ENCODE data around the gene NLRC4. TPM values are rescaled to one million over a fixed set of nuclear protein-coding genes. Genes with fewer than 3 reads are reported as not detected.
"Not testable (repeated sequence)": the region's sequence is repeated elsewhere in the genome, so short reads cannot be mapped to it uniquely, and the experiment has no call there.

The NLRC4 gene, protein sequence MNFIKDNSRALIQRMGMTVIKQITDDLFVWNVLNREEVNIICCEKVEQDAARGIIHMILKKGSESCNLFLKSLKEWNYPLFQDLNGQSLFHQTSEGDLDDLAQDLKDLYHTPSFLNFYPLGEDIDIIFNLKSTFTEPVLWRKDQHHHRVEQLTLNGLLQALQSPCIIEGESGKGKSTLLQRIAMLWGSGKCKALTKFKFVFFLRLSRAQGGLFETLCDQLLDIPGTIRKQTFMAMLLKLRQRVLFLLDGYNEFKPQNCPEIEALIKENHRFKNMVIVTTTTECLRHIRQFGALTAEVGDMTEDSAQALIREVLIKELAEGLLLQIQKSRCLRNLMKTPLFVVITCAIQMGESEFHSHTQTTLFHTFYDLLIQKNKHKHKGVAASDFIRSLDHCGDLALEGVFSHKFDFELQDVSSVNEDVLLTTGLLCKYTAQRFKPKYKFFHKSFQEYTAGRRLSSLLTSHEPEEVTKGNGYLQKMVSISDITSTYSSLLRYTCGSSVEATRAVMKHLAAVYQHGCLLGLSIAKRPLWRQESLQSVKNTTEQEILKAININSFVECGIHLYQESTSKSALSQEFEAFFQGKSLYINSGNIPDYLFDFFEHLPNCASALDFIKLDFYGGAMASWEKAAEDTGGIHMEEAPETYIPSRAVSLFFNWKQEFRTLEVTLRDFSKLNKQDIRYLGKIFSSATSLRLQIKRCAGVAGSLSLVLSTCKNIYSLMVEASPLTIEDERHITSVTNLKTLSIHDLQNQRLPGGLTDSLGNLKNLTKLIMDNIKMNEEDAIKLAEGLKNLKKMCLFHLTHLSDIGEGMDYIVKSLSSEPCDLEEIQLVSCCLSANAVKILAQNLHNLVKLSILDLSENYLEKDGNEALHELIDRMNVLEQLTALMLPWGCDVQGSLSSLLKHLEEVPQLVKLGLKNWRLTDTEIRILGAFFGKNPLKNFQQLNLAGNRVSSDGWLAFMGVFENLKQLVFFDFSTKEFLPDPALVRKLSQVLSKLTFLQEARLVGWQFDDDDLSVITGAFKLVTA
- total RNA-seq, result 1.7 TPM

DNA sequence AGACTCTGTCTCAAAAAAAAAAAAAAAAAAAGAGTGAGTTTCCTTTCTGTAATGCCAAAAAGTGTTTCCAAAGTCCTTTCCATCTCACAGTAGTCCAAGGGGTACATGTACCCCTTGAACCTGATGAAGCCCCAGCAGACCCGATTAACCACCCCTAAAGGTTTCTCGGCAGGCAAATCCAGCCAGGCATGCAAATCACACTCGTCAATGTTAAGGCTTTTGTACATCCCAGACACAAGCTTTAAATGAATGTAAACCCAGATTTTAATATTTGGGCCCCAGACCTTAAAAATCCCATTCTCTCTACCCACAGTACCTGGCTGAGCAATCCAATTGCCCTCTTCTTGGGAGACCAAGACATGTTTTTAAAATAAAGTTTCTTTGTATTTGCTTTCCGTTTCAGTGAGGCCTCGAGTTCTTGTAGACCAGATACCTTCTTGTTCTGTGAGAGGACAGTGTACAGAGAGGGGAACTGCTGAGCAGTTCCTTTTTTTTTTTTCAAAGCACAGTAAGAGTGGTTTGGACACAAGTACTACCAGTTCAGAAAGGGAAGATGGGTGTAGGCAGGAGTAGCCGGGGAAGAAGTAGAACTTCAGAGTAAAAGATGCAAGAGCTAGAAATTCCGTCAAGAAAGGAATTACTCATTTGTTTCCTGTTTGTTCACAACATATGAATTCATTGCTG, at the start of gene NLRC4:
Gene NLRC4, minus strand, starts transcription at position 465 of the 684 bp plus-strand sequence. CDS start 8,111 bp downstream, outside the sequence.
- DNase-seq, result no peak

GRCh38 chr2:32310577-32310976, 45.9 kb upstream of the NLRC4 start:
- no peak for DNase-seq

DNA sequence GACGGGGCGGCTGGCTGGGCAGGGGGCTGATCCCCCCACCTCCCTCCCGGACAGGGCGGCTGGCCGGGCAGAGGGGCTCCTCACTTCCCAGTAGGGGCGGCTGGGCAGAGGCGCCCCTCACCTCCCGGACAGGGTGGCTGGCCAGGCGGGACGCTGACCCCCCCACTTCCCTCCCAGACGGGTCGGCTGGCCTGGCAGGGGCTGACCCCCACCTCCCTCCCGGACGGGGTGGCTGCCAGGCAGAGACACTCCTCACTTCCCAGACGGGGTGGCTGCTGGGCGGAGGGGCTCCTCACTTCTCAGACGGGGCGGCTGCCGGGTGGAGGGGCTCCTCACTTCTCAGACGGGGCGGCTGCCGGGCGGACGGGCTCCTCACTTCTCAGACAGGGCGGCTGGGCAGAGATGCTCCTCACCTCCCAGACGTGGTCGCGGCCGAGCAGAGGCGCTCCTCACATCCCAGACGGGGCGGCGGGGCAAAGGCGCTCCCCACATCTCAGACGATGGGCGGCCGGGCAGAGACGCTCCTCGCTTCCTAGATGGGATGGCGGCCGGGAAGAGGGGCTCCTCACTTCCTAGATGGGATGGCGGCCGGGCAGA, 29.4 kb upstream of the NLRC4 start:
- DNase-seq, result not testable (repeated sequence)

- not testable (repeated sequence) for DNase-seq
These were observed 28.8 kb upstream of the NLRC4 start for GRCh38 chr2:32293493-32293892.

GRCh38 chr2:32291746-32292145, 27.1 kb upstream of the NLRC4 start:
- DNase-seq, result no peak

DNA sequence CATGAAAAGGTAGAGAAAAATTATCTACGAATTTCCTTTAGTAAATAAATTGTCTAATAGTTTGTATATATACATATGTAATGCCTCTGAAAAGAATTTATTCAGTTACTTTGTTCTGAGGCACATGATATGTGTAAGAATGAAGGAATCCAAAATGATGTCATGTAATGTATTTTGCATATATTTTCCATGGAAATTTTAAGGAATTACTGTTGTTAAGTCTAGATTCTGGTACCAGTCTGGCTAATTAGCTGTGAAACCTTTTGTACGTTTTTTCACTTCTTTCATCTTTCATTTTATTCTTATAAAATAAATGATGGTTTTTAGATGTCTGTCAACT, 25.3 kb upstream of the NLRC4 start:
- no peak for DNase-seq

- DNase-seq, result no peak
These were observed 24.7 kb upstream of the NLRC4 start for GRCh38 chr2:32289165-32289999.

- DNase-seq, result no peak
These were observed 19.6 kb upstream of the NLRC4 start for GRCh38 chr2:32284321-32284720.

DNA sequence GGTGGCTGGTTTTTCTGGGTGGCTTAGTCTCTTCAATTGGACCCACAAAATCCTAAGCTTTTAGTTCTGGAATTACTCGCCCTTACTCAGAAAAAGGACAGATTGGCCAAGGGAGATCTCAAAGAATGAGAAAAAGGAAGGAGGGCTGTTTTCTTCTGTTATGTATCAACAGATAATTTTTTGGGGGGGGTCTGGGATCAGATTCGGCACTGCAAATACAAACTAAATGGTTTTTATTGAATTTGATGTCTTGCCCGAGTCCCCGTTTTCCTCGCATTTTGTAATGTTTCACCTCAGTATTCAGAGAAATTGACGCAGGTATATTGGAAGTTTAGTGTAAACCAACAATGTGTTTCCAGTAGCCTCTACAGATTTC, 13.8 kb upstream of the NLRC4 start:
- DNase-seq, result no peak

DNA sequence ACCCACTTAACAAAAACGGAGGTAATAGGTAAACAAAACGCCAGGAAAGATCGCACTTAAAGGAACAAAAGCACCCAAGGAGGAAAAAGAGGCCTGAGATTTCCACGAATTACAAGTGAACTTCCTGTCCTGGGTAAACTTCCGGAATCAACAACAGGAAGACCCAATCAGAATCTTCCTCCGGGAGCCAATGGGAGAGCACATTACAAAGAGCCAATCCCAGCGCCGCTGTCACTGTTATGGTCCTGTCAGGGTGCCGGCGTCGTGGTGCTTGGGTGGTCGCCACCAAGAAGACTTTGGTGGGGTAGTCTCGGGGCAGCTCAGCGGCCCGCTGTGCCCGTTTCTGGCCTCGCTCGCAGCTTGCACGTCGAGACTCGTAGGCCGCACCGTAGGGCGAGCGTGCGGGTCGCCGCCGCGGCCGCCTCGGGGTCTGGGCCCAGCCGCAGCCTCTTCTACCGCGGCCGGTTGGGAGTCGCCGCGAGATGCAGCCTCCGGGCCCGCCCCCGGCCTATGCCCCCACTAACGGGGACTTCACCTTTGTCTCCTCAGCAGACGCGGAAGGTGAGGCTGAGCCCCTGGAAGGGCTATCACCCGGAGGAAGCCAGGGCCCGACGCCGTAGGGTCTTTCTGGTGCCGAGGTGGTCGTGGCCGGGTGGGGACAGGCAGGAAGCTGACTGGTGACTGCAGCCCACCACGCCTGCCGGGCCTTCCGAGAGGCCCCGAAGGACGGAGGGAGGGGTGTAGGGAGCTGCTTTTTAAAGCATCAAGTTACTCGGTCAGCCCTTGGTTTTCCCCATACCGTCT, 13.2 kb upstream of the NLRC4 start, which contains the start of gene YIPF4:
Gene YIPF4, plus strand, starts transcription at position 231 of the 804 bp plus-strand sequence. Its CDS starts 252 bp downstream, at position 483.
- peak; percentile 98 for DNase-seq

- DNase-seq, result no peak
These were observed 12.6 kb upstream of the NLRC4 start for GRCh38 chr2:32277363-32277673.

DNA sequence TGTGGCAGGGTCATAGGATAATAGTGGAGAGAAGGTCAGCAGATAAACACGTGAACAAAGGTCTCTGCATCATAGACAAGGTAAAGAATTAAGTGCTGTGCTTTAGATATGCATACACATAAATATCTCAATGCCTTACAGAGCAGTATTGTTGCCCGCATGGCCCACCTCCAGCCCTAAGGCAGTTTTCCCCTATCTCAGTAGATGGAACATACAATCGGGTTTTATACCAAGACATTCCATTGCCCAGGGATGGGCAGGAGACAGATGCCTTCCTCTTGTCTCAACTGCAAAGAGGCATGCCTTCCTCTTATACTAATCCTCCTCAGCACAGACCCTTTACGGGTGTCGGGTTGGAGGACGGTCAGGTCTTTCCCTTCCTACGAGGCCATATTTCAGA, 11.1 kb upstream of the NLRC4 start:
- not testable (repeated sequence) for DNase-seq

DNA sequence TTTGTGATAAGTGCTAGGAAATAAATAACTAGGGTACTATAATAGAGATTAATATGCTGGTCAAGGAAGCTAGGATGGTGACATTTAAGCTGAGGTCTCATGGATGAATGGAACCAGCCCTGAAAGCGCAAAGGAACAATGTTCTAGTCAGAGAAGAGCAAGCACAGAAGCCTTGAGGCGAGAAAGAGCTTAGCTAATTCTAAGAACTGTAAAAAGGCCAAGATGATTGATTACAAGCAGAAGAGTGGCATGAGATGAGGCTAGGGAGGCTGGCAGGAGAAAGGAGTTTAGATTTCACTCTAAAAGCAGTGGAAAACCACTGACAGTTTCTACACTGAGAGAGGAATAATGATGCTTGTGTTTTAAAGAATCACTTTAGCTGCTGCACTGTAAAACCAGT, 9.6 kb upstream of the NLRC4 start:
- DNase-seq, result no peak

DNA sequence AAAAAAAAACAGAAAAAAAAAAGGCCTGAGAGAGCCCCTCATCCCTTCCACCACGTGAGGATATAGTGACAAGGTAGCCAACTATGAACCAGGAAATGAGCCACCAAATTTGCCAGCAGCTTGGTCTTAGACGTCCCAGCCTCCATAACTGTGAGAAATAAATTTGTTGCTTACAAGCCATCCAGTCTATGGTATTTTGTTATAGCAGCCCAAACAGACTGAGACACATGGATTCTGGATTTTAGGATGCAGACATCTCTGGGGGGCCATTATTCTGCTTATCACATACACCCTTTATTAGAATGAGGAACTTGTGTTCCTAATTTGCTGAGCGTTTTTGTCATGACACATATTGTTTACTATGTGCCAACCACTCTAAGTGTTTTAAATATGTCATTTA, 7.6 kb upstream of the NLRC4 start:
- DNase-seq, result no peak

- DNase-seq, result no peak
These were observed 6.4 kb upstream of the NLRC4 start for GRCh38 chr2:32271063-32271462.

- no peak for DNase-seq
These were observed 2.6 kb downstream of the NLRC4 start for GRCh38 chr2:32262105-32262504.

DNA sequence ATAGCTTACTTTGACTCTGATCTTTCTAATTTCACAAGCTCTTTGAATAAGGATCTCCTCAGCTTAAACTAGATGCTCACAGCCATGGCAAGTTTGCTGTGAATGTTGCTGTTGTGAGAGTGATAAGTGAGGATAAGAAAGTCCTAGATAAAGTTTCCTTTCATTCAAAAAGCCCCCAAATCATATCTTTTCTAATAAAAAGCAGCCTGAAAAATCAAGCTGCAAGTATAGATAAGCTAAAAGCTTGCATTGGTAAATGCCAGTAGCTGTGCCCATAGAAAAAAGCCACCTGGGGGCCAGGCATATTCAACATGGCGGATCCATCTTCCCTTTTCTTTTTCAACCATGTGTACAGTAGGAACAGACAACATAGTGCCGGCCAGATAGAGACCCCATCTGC, 4.3 kb downstream of the NLRC4 start:
- no peak for DNase-seq

- no peak for DNase-seq
These were observed 6.4 kb downstream of the NLRC4 start for GRCh38 chr2:32258242-32258641.

GRCh38 chr2:32250290-32250689, 14.4 kb downstream of the NLRC4 start:
- DNase-seq, result no peak

DNA sequence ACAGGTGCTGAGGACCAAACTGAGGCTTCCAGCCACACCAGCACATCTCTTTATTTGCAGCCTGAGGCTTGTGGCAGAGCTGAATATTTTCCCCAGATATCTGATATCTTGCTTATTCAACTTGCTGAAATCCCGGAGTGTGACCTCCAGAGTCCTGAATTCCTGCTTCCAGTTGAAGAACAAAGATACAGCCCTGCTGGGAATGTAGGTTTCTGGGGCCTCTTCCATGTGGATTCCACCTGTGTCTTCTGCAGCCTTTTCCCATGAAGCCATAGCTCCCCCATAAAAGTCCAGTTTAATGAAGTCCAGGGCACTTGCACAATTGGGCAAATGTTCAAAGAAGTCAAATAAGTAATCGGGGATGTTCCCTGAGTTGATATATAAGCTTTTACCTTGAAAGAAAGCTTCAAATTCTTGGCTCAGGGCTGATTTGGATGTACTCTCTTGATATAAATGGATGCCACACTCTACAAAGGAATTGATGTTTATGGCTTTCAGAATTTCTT, 14.9 kb downstream of the NLRC4 start:
- no peak for DNase-seq
